GM19468 (cell line): Measurements from ENCODE around the gene ING3.

ENCODE experiments used
- ATAC-seq: cut with Tn5 transposase; IDR thresholded peaks from one replicate; pipeline ENCODE4 v1.9.1; 2021; ENCODE audit warnings: mild to moderate bottlenecking, moderate library complexity, moderate number of reproducible peaks; ENCODE audit not compliant: unreplicated experiment; ENCODE audit errors: extremely low read depth

Gene ING3

GRCh38 chr7:121020989-121021969 lies 70.7 kb downstream of the ING3 start:
- no peak for ATAC-seq

- ATAC-seq = no peak
Measured at GRCh38 chr7:121023194-121023593, 72.6 kb downstream of the ING3 start.

GRCh38 chr7:121023683-121024511 lies 73.3 kb downstream of the ING3 start:
- no peak for ATAC-seq

GRCh38 chr7:121024611-121025010 lies 74.0 kb downstream of the ING3 start:
- no peak for ATAC-seq

GRCh38 chr7:121026159-121026558 lies 75.6 kb downstream of the ING3 start:
- ATAC-seq = no peak

- ATAC-seq = no peak
Measured at GRCh38 chr7:121026577-121027111, 76.1 kb downstream of the ING3 start.
